Uterus (tissue), 4 donors: ENCODE results near the gene LACC1. TPM values are rescaled to one million over a fixed set of nuclear protein-coding genes. Genes with fewer than 3 reads are reported as not detected.

Experiments
- DNase-seq, 2 donors: peaks; one replicate each; pipeline ENCODE4 v3.0.0-alpha.2; 2019 to 2020
- H3K27ac ChIP-seq, 2 donors: fragments of 200-600 bp; sonication (generic); 1 replicate in 1 of 2; 2 replicates in 1 of 2; pipeline ENCODE4 v1.5.1; 2016 to 2018
- H3K27me3 ChIP-seq, 2 donors: fragments of 200-600 bp; sonication (generic); one replicate each; pipeline ENCODE4 v1.5.1; 2018 to 2019; ENCODE audit warnings: control low read depth in 1 of 2
- H3K36me3 ChIP-seq, 2 donors: fragments of 200-600 bp; sonication (generic); one replicate each; pipeline ENCODE4 v1.5.1; 2019; ENCODE audit warnings: control low read depth in 1 of 2
- H3K4me1 ChIP-seq, 2 donors: fragments of 200-600 bp; sonication (generic); one replicate each; pipeline ENCODE4 v1.5.1; 2018 to 2019; ENCODE audit warnings: control low read depth in 1 of 2
- H3K4me3 ChIP-seq, 2 donors: fragments of 200-600 bp; sonication (generic); 1 replicate in 1 of 2; 2 replicates in 1 of 2; pipeline ENCODE4 v1.5.1; 2018 to 2019; ENCODE audit warnings: mild to moderate bottlenecking in 1 of 2
- H3K9me3 ChIP-seq, 2 donors: fragments of 200-600 bp; sonication (generic); one replicate each; pipeline ENCODE4 v1.5.1; 2019; ENCODE audit warnings: control low read depth in 1 of 2
- POLR2A ChIP-seq, 2 donors: fragments of 450-650 bp; IDR thresholded peaks; one replicate each; pipeline ENCODE4 v1.6.1; 2016; ENCODE audit warnings: antibody characterized with exemption in 2 of 2, mild to moderate bottlenecking in 1 of 2, moderate library complexity in 1 of 2
- intact Hi-C: fragments of 100-400 bp; cut with DNase I; formaldehyde crosslinking; loops from one replicate; pipeline ENCODE4 v1.15.1; 2023; ENCODE audit warnings: low total_unique reads
- total RNA-seq, 4 donors: library from RNA; depleted of rRNA in 3 of 4; stranded (reverse); fragments of >200 nt in 3 of 4; gene quantifications; one replicate each; pipeline versions ENCODE4 v1.1.0 to v1.2.4, GENCODE V29; 2014 to 2023
- TF ChIP-seq, protein P1 (sequence below), 4 experiments: fragments of 200-600 bp in 2 of 4; fragments of 450-650 bp in 2 of 4; sonication (generic) in 2 of 4; IDR thresholded peaks; one replicate each; pipeline ENCODE4 v1.5.1; 2016 to 2019; ENCODE audit warnings: antibody characterized with exemption in 4 of 4, mild to moderate bottlenecking in 2 of 4, moderate library complexity in 1 of 4
- donor health status: DM: yes; HTN: yes; CAD: no.

LACC1 gene
- total RNA-seq, 4 donors from 2014 or later = 1.0 to 7.7 (median 5.4) TPM

DNA sequence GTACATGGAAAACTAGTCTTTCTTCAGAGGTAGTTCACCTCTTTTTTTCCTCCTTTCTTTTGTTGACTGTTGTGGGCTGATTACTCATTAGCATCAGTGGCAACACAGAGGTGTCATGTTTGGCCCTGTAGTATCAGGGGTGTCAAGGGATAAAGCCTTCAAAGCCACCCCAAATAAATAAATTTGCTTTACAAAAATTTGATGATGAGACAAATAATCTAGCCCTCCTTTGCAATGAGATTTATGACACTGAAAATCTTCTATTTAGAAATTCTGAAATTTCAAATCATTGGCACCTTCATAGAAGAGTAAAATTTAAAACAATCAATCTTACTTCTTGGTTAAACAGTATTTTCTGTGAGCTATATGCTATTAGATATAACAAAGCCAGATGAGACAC is 1.9 kb downstream of the LACC1 start:
- H3K27me3 ChIP-seq = no peaks in the 10 kb centered on the region
- no peaks in the 10 kb centered on the region for H3K36me3 ChIP-seq
- no peak overlapping the region for H3K4me3 ChIP-seq
- no peak overlapping the region for H3K27ac ChIP-seq
- TF ChIP-seq, protein P1, sequence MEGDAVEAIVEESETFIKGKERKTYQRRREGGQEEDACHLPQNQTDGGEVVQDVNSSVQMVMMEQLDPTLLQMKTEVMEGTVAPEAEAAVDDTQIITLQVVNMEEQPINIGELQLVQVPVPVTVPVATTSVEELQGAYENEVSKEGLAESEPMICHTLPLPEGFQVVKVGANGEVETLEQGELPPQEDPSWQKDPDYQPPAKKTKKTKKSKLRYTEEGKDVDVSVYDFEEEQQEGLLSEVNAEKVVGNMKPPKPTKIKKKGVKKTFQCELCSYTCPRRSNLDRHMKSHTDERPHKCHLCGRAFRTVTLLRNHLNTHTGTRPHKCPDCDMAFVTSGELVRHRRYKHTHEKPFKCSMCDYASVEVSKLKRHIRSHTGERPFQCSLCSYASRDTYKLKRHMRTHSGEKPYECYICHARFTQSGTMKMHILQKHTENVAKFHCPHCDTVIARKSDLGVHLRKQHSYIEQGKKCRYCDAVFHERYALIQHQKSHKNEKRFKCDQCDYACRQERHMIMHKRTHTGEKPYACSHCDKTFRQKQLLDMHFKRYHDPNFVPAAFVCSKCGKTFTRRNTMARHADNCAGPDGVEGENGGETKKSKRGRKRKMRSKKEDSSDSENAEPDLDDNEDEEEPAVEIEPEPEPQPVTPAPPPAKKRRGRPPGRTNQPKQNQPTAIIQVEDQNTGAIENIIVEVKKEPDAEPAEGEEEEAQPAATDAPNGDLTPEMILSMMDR (IDR thresholded peaks at IDR 0.05) = no peak
- no peak for TF ChIP-seq POLR2A (IDR thresholded peaks at IDR 0.05)
- H3K9me3 ChIP-seq = no peaks in the 10 kb centered on the region
- intact Hi-C loops = no loop called here
- no peak for DNase-seq
- no peaks in the 10 kb centered on the region for H3K4me1 ChIP-seq

DNA sequence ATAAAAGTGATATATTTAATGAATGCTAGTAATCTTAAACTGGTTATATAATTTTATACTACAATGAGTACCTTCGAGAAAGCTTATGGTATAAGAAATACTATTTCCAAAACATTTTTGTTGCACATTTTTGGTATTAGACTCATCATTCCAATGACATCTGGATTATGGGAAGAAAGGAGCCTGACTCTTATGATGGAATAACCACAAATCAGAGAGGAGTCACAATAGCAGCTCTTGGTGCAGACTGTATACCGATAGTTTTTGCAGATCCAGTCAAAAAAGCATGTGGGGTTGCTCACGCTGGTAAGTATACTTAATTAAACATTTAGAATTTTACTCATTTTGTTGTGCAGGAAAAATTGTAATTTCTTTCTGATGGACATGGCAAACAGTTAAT is 3.9 kb downstream of the LACC1 start:
- H3K36me3 ChIP-seq = no peaks in the 10 kb centered on the region
- no peaks in the 10 kb centered on the region for H3K4me1 ChIP-seq
- intact Hi-C loops = no loop called here
- H3K9me3 ChIP-seq = no peaks in the 10 kb centered on the region
- TF ChIP-seq, protein P1 (IDR thresholded peaks at IDR 0.05) = no peak
- no peak for DNase-seq
- no peak overlapping the region for H3K4me3 ChIP-seq
- H3K27me3 ChIP-seq = no peaks in the 10 kb centered on the region
- H3K27ac ChIP-seq = no peak overlapping the region

DNA sequence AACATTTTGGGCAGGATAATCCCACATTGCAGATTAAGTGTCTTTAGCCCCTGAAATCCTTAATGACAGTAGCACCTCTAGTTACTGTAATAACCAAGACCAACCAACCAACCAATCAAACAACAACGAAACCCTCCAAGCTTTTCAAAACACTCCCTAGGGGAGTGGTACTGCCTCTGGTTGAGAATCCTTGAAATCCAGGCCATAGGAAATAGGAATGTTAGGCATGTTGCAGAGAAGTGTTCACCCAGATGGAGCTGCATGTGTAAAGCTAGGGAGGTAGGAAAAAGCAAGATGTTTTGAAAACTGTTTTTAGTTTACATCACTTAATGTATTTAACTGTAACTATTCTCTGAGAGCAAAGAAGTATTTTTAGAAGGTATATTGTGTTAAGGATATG is 4.5 kb downstream of the LACC1 start:
- no peaks in the 10 kb centered on the region for H3K27me3 ChIP-seq
- H3K4me3 ChIP-seq = no peak overlapping the region
- no peak overlapping the region for H3K27ac ChIP-seq
- no peaks in the 10 kb centered on the region for H3K4me1 ChIP-seq
- DNase-seq = no peak
- no peaks in the 10 kb centered on the region for H3K9me3 ChIP-seq
- H3K36me3 ChIP-seq = no peaks in the 10 kb centered on the region
- TF ChIP-seq, protein P1 (IDR thresholded peaks at IDR 0.05) = no peak
- no peak for TF ChIP-seq POLR2A (IDR thresholded peaks at IDR 0.05)
- intact Hi-C loops = no loop called here

DNA sequence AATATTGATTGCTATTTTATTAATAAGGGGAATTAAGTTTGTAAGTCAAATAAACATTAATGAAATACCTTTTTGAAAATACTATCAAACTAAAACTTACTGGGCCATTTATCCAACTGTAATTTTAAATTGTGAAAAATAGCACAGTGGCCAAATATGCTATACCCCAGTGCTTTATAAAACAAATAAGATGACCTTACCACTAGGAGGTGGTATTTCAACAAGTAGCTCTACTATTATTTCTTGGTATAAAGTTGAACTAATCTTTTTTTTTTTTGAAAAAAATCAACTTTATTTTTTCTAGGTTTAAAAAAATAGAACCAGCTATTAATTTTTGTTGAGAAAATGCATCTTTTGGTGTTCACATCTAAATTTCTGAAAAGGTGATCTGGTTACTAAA is 14.7 kb downstream of the LACC1 start:
- no peak overlapping the region for H3K4me3 ChIP-seq
- H3K9me3 ChIP-seq = no peaks in the 10 kb centered on the region
- TF ChIP-seq, protein P1 (IDR thresholded peaks at IDR 0.05) = no peak
- no peak for TF ChIP-seq POLR2A (IDR thresholded peaks at IDR 0.05)
- intact Hi-C loops = no loop called here
- H3K36me3 ChIP-seq = no peaks in the 10 kb centered on the region
- H3K27me3 ChIP-seq = no peaks in the 10 kb centered on the region
- DNase-seq = no peak
- H3K4me1 ChIP-seq = no peaks in the 10 kb centered on the region
- H3K27ac ChIP-seq = no peak overlapping the region

DNA sequence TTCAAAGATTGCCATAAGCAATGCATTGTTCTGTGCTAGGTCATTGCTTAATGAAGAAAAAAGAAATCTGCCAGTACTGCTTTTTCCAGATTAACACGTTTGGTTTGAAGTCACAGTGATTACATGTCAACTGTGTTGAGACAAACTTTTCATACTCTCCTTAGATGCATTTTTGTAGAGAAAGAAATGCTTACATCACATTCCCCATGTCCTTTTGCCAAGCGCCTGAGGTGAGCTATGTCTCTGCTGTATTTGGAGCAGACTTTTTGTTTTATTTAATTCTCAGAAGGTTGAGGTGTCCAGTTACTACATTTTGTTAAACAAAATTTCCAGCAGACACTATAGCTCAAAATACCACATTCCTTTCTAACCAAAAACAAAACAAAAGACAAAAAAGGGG is 16.2 kb downstream of the LACC1 start:
- no peak for DNase-seq
- no peak for TF ChIP-seq POLR2A (IDR thresholded peaks at IDR 0.05)
- TF ChIP-seq, protein P1 (IDR thresholded peaks at IDR 0.05) = no peak
- H3K27me3 ChIP-seq = no peaks in the 10 kb centered on the region
- no peaks in the 10 kb centered on the region for H3K36me3 ChIP-seq
- no peaks in the 10 kb centered on the region for H3K9me3 ChIP-seq
- H3K4me3 ChIP-seq = no peak overlapping the region
- H3K4me1 ChIP-seq = no peaks in the 10 kb centered on the region
- intact Hi-C loops = no loop called here
- H3K27ac ChIP-seq = no peak overlapping the region
